Fibroblast of lung (primary cell): ENCODE data around the gene IGSF11.

Source experiments
- EZH2 ChIP-seq: IDR thresholded peaks from 2 replicates; pipeline ENCODE4 v1.5.1; 2012; ENCODE audit warnings: low read length, control low read depth, mild to moderate bottlenecking; ENCODE audit errors: missing control alignments
- TF ChIP-seq, protein P1 (sequence below), 2 donors: IDR thresholded peaks in 1 of 2; conservative IDR thresholded peaks in 1 of 2; 1 replicate in 1 of 2; 2 replicates in 1 of 2; pipeline ENCODE4 v1.5.1; 2011 to 2012; ENCODE audit warnings: low read length in 2 of 2, control low read depth in 1 of 2, inconsistent platforms in 1 of 2, low read depth in 1 of 2, mild to moderate bottlenecking in 1 of 2

DNA sequence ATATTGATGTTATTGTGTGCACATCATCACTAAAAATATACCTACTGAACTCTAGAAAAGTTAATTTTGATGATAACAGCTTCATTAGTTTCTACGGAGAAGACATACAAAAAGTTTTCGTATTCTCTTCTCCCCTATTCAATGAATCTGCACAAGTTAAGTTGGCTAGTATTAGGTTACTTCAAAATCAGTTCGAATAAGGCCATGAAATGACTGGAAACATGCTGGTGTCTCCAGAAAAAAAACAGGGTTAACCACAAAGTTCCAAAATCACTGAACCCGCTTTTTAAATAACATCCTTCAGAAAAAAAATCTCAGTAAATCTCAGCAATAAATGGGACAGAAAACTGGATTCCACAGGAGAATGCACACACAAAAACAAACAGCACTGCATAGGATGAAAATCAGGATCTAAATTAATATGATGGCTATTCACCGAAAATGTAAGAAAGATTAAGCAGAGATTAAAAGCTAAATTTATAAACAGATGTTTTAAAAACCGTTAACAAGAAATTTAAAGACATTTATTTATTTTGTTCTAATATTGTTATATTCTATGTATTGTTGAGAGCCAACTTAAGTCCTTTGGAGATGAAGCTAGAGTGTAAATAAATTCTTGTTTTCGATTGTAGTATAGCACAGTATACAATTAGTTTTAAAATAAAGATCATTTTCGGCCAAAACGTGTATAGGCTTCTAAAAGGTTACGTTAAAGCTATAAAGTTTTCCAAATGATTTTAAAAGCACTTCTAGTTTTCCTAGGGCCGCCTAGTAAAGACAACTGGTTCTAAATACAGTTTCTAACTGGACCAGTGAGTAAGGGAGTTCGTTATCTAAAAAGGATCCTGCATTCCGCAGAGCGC lies 1.0 kb downstream of the IGSF11 start:
- TF ChIP-seq, protein P1, sequence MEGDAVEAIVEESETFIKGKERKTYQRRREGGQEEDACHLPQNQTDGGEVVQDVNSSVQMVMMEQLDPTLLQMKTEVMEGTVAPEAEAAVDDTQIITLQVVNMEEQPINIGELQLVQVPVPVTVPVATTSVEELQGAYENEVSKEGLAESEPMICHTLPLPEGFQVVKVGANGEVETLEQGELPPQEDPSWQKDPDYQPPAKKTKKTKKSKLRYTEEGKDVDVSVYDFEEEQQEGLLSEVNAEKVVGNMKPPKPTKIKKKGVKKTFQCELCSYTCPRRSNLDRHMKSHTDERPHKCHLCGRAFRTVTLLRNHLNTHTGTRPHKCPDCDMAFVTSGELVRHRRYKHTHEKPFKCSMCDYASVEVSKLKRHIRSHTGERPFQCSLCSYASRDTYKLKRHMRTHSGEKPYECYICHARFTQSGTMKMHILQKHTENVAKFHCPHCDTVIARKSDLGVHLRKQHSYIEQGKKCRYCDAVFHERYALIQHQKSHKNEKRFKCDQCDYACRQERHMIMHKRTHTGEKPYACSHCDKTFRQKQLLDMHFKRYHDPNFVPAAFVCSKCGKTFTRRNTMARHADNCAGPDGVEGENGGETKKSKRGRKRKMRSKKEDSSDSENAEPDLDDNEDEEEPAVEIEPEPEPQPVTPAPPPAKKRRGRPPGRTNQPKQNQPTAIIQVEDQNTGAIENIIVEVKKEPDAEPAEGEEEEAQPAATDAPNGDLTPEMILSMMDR (conservative IDR thresholded peaks at IDR 0.05 in 1 of 2, IDR thresholded peaks at IDR 0.05 in 1 of 2; ENCODE audit: low read depth in 1 of 2, low read length in 2 of 2) = no peak
- no peak for TF ChIP-seq EZH2
